ENCODE measurements around the gene PPP1CC.

Gene PPP1CC

DNA sequence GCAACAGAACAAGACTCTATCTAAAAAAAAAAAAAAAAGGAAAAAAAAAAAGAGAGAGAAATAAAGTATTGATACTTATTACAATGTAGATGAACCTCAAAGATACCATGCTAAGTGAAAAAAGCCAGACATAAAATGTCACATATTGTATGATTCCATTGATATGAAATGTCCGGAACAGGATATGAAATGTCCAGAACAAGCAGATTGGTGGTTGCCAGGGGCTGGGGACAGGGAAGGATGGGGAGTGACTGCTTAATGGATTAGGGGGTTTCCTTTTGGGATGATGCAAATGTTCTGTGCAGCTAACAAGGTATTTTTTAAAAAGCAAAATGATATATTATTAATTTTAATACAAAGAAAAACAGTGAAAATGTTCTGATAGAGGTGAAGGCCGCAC is 58.8 kb downstream of the PPP1CC start:
- DNase-seq: no peak

DNA sequence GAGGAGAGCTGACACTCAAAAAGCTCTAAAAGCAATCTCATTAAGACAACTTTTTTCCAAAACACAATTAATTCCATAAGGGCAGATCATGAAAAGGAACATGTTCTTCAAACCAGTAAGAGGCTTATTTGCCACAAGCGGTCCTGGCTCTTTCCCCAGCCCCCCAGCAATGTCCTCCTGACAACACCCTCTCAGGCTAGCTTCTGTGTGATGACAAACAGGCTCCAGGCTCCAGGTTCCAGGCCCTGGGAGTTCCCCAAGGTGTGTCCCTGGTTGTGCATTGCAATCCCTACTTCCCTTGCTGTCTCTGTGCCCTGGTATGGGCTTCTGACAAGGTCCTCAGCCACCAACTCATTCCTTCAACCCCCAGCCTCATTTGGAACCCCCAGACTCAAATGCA is 62.7 kb downstream of the PPP1CC start:
- no peak for DNase-seq

DNA sequence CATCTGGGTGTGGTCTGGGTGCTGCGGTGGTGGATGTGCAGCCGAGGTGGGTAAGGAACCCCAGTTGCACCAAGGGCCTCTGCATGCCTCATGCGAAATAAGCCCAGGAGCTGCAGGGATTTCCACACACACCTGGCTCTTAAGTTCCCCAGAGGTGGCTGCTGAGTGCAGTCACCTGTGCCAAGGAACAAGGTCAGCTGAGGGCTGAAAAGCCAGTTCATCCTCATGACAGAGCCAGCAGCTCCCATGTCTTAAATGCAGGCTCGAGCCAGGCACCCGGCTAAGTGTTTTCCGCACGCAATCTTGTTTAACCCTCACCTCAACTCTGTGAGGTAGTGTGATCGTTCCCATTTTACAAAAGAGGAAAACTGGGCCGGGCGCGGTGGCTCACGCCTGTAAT is 63.5 kb downstream of the PPP1CC start:
- DNase-seq: no peak

DNA sequence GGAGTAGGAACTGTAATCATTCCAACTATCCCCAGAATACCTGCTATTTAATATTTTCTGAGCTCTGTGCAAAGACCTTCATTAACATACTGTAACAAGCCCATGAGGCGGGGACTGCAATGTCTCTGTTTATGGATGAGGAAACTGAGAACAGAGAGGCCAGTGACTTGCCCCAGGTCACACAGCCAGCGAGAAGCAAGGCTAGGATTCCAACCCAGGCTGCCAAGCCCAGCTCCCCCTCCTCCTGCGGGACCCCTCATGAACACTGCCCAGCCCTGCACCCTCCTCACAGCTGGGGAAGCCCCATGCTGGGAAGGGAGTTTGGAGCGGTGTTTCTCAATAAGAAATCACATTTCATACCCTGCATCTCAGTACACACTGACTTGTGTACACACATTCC is 64.7 kb downstream of the PPP1CC start:
- DNase-seq: no peak

DNA sequence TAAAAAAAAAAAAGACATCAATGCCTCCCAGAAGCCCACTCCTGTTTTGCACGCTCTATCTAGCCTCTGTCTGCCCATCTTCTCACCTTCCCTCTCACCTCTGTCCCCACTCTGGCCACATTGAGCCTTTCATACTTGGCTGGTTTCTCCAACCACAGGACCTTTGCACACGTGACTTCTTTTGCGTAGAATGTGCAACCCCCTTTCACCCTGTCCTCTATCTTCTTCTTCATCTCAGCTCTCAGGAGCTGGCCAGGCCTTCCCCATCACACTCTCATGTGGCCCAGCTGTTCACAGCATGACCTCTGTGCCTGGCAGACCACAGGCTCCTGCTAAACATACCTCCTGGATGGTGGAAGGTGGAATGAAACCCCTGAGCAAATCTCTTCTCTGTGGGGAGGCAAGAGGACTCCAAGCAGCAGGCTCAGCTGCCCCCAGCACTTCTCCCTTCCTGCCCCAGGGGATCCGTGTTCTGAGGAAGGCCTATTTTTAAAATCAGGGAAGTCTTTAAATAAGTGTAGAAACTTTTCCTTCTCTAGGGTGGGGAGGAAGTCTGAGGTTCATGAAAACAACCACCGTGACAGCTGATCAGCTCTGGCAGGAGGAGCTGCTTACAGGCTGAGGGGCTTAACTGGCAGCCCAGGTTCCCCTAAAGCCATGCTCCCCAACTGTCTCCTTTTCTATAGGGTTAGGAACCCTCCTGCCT is 65.3 kb downstream of the PPP1CC start:
- no peak for DNase-seq

DNA sequence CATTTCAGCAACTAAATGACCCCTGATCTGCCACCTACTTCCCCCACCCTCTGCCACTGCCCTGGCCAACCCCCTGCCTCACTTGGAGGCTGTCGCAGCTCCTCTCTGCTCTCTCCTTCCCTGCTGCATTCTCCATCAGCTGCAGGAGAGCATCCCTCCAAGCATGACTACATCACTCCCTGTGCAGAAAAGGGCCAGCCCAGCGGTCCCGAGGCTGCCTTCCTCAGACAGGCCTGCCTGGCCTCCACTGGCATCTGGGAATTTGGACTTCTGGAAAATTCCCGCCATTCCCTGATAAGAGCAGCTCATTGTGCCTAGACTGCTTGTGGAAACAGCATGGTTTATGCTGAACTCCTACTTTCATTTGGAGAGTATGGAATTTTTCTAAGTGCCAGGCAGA is 66.5 kb downstream of the PPP1CC start:
- DNase-seq: no peak

DNA sequence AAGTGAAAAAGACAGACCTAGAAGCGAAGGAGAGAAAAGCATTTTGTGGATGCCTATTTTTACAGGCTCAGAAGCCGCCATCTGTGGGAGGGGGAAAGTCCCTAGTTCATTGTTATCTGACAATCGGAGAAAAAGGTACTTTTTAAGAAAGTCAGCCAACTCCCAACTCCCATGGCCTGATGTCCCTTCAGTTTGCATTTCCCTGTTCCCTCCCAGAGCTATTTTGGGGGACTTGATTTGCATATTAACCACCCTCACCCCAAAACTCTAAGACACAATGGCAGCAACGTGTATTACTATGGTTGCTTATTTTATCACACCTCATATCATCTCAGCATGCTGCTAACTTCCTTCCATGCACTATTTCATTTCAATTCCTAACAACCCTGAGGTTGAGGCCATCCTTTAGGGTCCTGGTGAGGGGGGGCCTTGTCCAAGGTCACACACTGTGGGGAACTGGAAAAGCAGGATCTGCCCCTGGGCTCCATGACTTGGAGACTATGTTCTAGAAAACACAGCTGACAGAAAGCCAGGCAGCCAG is 72.5 kb downstream of the PPP1CC start:
- no peak for DNase-seq
